NCI-H1694 (cell line): Measurements from ENCODE around the gene TEK.
A peak's percentile ranks its signal among the peaks of the same experiment; 100 is the strongest.

ENCODE experiments used
- DNase-seq: peaks from one replicate; lab custom pipeline; 2025; lab: John Stamatoyannopoulos, UW

The TEK gene

DNA sequence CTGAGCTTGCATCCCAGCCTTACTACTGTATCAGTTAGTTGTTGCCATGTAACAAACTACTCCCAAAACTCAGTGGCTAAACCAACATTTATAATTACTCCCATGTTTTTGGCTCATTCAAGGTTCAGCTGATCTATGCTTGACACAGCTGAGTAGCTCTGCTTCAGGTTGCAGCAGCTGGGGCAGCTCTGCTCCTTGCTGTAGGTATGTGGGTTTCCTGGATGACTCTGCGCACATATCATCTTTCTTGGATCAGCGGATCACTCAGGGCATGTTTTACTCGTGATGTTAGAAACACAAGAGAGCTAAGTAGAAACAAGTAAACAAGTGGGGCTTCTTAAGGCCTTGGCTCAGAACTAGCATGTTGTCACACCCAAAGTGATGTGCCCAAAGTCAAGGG lies 15.1 kb downstream of the TEK start:
- no peak for DNase-seq

DNA sequence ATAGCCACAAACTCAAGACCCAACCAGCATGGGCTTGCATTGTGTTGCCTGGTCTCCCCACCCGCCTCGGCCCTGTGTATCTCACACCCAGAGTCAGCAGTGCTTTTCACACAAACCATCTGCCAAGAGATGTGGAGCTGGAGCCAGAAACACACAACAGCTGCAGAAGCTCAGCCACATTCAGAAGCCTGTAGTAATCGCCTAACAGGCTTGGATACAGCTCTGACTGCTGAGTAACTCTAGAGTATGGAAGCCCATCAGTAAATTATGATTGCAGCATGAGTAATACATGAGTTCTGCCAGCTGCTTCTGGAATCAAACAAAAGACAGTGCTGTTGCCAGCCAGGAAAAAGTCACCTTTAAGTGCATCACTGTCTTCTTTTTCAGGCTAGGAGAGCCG lies 16.0 kb downstream of the TEK start:
- peak; percentile 95 for DNase-seq

DNA sequence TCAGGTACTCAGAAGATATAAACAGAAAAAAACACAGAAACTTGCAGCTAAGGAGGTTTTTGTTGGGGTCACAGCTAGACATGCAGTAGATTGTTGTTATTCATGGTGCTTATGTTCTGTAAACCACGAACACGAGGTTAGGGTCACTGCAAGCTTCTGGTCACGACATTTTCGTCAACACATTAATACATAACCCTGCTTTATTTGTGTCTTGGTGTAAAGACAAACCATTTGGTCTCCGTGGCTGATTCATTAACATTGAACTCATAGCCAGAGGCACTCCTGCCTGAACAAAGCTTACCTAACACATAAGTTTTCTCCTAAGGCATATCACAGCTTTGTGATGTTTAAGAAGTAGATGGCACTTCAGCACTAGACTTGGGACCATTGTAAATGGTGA lies 16.9 kb downstream of the TEK start:
- no peak for DNase-seq

DNA sequence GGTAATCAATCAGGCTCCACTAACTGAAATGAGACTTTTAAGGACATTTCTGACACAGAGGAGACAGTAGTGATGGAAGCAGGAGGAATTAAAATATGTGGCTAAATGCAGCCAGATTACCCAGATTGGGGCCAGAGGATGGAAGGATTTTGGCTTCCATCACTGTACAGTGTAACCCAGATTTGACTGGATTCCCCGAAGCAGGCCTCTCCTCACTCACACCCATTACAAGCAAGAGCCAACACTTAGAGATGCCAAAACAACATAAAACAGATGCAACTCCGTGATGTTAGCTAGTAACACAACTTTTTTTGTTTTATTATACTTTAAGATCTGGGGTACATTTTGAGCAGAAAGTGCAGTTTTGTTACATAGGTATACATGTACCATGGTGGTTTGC lies 17.6 kb downstream of the TEK start:
- no peak for DNase-seq

DNA sequence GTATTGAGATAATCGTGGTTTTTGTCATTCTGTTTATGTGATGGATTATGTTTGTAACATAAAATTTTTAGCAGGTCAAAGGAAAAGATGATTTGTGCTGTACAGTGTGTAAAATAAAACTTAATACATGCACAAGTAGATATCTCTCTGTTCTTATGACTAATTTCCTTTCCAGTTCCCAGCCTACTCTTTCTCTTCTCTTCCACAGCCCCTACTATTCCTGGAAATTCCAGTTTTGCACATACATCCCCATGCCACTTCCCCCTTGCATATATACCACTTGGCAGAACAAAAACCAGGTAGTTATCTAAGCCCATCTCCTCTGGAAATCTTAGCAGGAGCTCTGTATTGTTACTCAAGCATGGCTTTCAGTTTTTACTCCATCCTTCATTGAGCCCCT lies 20.2 kb downstream of the TEK start:
- no peak for DNase-seq

DNA sequence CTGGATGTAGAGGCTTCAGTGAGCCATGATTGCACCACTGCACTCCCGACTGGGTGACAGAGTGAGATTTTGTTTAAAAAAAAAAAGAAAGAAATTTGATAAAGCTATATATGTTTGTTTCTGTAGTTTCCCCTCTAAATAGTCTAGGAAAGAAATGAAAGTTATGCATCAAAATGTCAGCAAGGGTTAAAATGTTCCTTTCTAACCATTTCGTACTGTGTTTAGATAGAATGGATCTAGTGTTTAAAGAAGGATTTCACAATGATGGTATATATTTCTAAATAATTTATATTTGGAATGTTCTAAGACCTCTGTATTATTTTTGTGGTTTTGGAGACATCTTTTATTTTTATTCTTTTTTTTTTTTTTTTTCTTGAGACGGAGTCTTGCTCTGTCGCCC lies 22.7 kb downstream of the TEK start:
- no peak for DNase-seq

DNA sequence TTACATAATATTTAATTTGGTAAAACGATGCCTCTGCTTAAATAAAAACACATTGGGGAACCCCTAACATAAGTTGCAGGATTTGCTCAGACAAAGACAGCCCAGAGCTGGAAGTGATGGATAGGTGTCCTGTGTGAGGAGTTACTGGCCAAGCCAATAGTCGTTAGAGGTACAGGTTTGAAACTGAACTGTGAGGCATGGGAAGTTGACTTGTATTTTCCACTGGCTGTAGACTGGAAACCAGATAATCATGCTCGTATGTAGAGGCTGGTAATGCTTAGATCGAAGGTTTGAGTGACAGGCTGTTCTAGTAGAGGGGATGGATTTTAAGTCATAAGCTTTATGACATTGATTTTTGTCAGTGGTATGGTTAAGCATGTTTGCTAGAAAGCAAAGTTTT lies 24.8 kb downstream of the TEK start:
- DNase-seq: no peak

DNA sequence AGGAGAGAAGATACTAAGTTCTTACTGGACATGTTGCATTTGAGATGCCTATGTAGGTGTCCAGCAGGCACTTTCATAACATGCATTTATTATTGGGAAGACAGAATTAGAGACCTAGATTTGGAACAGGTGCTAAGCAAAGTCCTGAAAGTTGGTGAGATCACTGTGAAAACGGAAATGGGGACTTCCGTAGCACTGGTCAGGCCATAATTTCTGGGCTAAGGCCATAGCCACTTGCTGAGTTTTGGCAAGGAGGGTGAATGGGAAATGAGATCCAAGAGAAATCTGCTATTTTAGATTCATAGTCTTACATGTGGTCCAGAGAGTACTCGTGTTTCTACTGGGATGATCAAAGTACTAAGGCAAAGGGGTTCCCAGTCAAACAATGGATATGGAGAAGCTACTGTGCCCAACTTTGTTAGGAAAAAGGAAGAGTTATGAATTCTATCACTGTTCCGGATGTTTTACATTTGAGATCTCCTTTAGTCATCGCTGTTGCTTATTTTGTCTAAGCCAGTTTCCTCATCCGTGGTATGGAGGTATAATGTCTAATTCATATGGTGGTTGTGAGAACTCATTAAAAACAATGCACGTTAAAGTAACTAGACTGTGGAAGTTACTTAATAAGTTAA lies 33.4 kb downstream of the TEK start:
- DNase-seq: no peak

DNA sequence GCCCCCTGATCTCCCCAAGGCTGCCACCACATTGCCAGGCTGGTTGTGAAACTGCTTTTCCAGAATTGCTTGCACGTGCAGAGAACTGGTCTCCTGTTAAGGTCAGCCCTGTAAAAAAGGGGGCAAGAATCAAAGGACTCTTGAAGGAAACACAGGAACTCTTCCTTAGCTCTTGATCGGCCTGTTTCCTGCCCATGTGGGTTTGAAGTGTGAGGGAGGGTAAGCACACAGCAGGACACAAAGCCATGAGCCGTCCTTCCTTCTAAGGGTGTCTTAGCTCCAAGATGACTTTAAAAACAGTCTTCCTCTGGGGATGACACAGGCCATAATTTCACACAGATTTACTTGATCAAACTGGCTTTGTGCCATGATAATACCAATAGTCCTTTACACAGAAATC lies 36.1 kb downstream of the TEK start:
- DNase-seq: no peak

DNA sequence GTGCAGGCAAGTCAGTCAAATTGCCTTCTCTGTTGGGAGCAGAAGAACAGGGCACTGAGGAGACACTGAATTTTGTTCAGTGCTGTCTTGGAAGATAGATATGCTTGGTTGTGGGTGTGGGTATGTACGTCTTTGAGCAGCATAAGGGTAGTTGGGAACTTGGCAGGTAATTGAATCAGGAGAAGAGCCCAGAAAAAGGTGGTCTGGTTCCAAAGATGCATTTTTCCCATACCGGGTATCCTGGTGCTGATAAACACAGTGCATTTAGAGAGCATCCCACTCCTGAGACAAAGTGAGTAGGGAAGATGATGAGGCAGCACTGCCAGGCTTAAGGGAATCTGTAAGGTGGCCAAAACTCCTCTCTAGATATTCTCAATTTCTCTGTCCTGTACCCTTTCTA lies 40.6 kb downstream of the TEK start:
- DNase-seq: no peak

DNA sequence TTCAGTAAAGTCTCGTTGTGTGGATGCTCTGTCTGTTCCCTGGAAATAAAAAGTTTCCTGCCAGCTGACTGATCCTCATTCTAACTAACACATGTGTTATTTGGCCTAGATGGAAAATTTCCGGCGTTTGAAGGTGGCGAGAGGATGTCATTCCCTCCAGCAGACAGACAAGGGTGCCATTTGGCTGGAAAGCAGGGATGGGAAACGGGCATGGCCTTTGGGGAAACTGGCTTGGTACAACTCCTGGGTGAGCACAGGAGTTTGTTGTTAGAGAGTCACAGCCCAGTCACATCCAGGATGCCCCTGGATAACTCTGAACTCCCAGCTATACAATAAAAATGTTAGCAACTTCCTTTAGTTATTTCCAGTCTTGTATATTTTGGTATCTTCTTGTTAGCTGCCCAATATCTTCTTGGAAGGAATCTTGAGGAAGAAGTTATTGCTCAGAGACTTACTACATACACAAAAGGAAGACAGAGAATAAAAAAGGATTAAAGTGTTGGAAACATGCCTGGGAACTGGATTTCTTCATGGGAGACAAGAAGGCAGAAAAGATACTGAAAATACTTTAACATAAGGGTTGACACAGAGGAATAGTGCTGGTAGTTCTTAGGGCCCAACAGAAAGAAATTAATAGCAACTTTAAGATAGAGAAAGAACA lies 41.9 kb downstream of the TEK start:
- no peak for DNase-seq

DNA sequence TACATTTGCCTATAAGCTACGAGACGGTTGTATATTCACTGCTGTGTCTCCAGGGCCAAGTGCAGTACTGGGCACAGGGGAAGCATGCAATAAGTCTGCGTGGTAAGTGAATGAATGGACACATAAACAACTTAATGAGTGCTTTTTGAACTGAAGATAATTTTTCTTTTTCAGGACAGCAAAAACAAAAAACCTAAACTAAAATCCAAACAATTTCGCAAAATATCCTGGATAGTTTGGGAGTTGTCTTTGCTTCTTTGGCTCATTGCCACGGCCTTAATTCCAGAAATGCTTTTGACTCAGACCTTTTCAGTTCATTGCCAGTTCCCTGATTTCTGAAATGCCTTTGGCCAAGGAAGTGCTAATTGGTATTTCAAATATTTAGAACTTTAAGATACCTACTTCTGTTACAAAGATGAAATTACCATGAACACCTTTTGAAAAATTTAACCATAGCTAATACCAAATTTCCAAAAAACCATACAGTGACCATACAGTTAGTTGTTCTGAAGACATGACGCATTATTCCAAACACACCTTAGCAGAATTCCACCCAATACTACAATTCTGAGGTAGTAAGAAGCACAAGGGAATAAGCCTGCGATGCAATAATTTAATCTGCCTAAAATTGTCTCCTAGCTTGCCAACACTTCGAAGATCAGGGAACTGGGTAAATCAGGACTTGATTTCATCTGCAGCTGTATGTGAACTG lies 42.8 kb downstream of the TEK start:
- DNase-seq: no peak

DNA sequence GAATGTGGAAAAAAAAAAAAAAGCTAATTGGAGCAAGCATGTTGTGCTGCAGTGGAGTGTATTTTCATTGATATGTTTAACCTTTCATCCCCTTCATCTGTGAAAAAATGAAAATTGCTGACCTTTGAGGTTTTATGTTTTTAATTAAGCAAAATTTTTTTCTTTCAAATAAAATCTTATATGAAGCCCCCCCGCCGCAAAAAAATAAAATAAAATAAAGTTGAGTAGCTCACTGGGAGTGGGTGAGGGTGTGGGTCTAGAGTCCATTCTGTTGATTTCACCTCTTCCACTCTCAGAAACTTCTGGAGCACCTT lies 43.3 kb downstream of the TEK start:
- no peak for DNase-seq

DNA sequence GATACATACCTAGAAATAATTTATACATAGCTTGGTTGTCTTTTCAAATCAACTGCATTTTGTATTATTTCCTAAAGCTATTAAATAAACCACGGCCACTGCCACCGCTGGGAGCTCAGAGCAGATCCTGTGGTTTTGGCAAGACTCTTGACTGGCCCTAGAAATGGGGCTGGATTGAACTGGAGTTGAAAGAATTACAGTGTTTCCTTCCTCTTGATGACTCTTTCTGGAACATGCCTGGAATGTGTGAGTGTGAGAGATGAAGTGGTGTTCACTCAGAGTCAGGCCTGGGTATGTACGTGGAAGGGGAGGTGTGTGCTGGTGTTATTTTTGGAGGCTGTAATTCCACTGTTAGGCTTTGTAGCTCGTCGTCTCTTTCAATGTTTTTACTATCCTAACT lies 45.9 kb downstream of the TEK start:
- DNase-seq: no peak

DNA sequence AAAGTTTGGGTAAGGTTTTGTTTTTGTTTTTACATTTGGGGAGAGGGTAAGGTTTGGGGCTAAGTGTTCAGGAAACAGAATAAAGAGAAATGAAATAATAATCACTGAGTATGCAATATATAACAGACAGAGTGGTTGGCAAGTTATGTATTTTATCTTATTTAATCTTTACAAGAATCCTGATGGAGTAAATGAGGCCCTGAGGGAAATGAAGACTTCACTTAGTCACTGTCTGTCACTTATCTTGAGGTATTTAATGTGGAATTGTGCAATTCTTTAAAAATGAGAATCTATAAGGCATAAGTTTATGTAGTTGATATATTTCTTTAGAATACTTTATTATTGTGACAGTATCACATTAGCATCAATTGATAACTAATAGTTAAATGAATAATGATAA lies 48.1 kb downstream of the TEK start:
- no peak for DNase-seq

DNA sequence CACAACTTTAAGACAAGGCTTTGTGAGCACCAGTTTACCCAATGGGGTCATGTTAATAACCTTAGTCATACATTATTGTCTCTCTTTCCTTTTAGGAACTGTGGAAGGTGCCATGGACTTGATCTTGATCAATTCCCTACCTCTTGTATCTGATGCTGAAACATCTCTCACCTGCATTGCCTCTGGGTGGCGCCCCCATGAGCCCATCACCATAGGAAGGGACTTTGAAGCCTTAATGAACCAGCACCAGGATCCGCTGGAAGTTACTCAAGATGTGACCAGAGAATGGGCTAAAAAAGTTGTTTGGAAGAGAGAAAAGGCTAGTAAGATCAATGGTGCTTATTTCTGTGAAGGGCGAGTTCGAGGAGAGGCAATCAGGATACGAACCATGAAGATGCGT lies 48.7 kb downstream of the TEK start:
- DNase-seq: no peak

DNA sequence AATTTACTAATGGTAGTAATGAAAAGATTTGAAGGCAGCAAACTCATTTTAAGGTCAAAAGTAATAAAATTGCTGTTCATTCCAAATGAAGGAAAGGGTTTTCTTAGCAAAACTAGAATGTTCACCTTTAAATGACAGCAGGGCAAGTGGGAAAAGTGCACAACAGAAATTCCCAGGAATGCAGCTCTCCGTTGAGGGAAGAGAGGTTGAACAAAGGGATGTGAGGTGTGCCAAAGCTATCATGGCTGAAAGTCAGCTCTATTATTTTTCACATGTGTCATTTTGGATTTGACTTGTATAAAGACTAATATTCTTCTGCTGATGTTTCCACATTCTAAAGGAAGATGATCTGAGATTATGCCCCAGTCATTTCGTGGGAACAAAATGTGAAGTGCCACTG lies 51.6 kb downstream of the TEK start:
- DNase-seq: no peak

DNA sequence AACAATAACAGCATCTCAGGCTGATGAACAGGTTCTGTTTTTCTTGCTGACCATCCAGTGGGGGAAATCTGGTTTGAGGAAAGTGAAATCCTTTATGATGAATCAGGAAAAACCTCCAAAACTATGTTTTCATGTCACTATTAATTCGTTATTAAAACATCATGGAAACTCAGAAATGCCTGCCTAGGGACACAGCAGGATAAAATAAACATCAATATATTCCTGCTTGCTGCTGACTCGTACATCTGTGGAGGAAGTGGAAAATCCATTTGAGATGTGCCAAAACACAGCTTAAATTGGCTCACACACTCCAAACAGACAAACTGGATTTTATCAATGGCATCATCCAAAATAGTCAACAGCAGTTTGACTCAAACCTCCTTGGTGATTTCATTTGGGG lies 53.0 kb downstream of the TEK start:
- no peak for DNase-seq

DNA sequence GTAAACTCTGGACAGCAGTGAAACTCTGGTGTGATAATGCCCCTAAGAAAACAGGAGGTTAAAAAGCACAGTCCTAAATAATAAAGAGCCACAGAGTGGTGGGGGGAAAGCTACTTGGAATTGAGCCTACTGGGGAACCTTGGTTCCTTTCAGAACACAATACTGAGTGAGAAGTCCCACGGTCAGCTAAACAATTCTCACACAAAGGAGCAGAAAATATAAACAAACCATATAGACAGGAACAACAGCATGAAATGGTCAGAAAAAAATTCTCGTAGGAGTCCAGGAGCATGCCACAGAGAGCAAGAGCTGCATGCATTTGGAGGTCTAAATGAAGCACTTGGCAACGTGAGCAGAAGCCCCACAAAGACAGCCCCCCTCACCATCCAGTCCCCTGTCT lies 56.0 kb downstream of the TEK start:
- no peak for DNase-seq

DNA sequence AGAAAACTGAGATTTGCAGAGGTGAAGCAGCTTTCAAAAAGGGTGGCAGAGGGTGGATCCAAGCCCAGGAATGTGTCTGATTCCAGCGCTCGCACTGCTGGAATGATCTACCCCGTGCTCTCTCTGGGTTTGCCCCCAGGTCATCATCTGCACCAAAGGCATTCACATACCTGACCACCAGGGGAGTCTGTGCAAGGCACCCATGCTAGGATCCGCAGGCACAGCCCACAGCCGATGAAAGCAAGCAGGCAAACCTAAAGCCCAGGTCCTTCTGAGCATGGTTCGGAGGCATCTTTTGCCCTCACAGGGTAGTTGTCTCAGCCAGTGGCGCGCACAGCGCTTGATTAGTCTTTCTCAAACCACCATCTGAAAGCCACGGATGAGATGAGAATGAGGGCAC lies 56.6 kb downstream of the TEK start:
- DNase-seq: no peak

DNA sequence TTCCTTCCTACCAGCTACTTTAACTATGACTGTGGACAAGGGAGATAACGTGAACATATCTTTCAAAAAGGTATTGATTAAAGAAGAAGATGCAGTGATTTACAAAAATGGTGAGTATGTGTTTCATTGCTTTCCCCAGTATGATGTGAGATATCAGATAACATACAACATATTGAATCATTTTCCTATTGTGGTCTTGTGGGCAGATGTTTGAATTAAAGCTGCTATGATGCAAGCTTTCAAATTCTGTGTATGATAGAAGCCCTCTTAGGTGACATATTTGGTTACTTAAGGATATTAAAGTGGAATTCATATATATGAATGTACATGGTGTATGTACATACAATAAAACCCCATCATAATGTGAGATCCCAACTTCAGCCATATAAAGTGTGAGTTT lies 59.5 kb downstream of the TEK start:
- DNase-seq: no peak

DNA sequence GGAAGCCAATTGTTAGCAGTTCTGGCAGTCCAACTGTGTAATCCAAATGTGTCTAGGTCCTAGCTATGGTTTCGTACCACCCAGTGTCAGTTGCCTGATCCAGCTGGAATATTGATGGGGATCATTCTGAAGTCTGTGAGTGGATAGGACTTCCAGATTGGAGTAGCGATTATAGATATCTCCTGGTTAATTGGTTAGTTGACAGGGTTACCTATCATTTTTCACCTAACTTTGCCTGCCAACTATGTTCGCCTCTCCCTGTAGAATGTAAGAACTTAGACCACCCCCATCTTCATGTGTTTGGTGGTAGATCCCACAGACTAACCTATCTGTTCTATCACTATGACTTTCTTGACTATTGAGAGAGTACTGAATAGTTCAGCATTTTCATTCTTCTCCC lies 59.9 kb downstream of the TEK start:
- no peak for DNase-seq

DNA sequence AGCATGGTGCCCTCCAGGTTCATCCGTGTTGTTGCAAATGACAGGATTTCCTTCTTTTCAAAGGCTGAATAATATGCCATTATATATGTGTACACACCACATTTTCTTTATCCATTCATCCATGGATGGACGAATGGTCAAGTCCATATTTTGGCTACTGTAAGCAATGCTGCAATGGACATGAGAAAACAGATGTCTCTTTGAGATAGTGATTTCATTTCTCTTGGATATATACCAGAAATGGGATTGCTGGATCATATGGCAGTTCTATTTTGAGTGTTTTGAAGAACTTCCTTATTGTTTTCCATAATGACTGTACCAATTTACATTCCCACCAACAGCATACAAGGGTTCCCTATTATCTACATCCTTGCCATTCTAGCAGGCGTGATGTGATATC lies 67.9 kb downstream of the TEK start:
- DNase-seq: no peak

DNA sequence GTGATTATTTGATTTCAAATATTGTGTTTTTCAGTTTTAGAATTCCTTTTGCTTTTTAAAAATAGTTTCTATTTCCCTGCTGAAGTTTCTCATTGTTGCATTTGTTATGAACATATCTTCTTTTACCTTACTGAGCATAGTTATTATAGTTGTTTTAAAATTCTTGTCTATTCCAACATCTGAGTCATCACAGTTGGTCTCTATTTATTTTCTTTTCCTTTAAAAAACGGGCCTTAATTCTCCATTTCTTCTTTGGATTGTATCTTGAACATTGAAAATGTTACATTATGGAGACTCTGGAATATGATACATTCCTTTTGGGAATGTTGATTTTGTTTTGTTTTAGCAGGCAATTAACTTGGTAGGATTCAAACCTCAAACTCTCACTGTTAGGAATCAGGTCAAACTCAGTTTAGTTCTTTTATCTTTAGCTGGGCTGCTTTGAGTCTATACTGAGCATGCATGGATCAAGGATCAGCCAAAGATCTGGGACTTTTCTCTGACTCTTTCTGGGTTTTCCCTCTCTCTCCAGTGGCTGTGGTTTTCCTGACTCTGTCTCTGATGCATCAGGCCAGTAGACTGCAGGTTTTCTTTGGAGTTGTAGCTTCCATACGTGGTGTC lies 70.3 kb downstream of the TEK start:
- no peak for DNase-seq
